Type B pancreatic cell (in vitro differentiated cells): ENCODE measurements around the gene MRM2. TPM values are rescaled to one million over a fixed set of nuclear protein-coding genes. Genes with fewer than 3 reads are reported as not detected.

Experiments used
- DNase-seq: peaks from one replicate; pipeline ENCODE4 v3.0.0; 2021; ENCODE audit warnings: mixed read lengths; ENCODE audit not compliant: unreplicated experiment; ENCODE audit errors: extremely low spot score
- H3K27ac Mint-ChIP-seq: 2 replicates; pipeline ENCODE4 v1.8.0; 2021; ENCODE audit warnings: mild to moderate bottlenecking, mixed read lengths
- H3K27me3 Mint-ChIP-seq: 2 replicates; pipeline ENCODE4 v1.8.0; 2021; ENCODE audit warnings: mixed read lengths
- H3K36me3 Mint-ChIP-seq: 2 replicates; pipeline ENCODE4 v1.8.0; 2021; ENCODE audit warnings: mixed read lengths
- H3K4me1 Mint-ChIP-seq: one replicate; pipeline ENCODE4 v1.8.0; 2021; ENCODE audit warnings: mixed read lengths; ENCODE audit not compliant: unreplicated experiment
- H3K4me3 Mint-ChIP-seq: 2 replicates; pipeline ENCODE4 v1.8.0; 2021; ENCODE audit warnings: mild to moderate bottlenecking, mixed read lengths
- H3K9me3 Mint-ChIP-seq: 2 replicates; pipeline ENCODE4 v1.8.0; 2021; ENCODE audit warnings: mixed read lengths
- total RNA-seq: library from RNA; stranded (reverse); gene quantifications from 2 replicates; pipeline ENCODE4 v1.2.1, GENCODE V29; 2021; ENCODE audit warnings: low replicate concordance
- TF ChIP-seq, protein P1 (sequence below): fragments of 200-600 bp; sonication (generic); conservative IDR thresholded peaks from 2 replicates; pipeline ENCODE4 v1.5.0; 2021; ENCODE audit warnings: antibody characterized with exemption, mild to moderate bottlenecking

The MRM2 gene
- total RNA-seq, 1 donor from 2014 or later, result 35.3 TPM

DNA sequence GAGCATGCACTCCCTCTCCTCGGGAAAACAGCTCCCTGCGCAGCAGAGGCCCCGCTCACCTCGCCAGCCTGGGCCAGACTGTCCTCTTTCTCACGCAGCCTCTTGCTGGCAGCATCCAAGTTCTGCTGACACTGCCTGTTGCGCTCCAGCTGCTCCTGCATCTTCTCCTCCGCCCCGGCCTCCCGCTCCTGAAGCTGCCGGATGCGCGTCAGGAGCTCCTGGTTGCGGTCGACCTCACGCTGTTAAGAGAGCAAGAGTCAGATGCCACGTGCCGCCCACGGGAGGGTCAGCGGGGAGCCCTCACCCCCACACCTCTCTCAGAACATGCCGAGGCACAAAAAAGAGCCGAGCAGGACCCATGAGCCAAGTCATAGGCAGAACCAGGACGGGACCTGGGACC is 19.5 kb downstream of the MRM2 start:
- peaks cover 11% of the 10 kb centered on the region for H3K36me3 Mint-ChIP-seq
- H3K4me1 Mint-ChIP-seq, result no peaks in the 10 kb centered on the region
- H3K9me3 Mint-ChIP-seq, result no peaks in the 10 kb centered on the region
- no peaks in the 10 kb centered on the region for H3K27me3 Mint-ChIP-seq
- H3K27ac Mint-ChIP-seq, result no peak overlapping the region
- H3K4me3 Mint-ChIP-seq, result no peak overlapping the region
- TF ChIP-seq, protein P1, sequence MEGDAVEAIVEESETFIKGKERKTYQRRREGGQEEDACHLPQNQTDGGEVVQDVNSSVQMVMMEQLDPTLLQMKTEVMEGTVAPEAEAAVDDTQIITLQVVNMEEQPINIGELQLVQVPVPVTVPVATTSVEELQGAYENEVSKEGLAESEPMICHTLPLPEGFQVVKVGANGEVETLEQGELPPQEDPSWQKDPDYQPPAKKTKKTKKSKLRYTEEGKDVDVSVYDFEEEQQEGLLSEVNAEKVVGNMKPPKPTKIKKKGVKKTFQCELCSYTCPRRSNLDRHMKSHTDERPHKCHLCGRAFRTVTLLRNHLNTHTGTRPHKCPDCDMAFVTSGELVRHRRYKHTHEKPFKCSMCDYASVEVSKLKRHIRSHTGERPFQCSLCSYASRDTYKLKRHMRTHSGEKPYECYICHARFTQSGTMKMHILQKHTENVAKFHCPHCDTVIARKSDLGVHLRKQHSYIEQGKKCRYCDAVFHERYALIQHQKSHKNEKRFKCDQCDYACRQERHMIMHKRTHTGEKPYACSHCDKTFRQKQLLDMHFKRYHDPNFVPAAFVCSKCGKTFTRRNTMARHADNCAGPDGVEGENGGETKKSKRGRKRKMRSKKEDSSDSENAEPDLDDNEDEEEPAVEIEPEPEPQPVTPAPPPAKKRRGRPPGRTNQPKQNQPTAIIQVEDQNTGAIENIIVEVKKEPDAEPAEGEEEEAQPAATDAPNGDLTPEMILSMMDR, result no peak
- DNase-seq, result no peak

DNA sequence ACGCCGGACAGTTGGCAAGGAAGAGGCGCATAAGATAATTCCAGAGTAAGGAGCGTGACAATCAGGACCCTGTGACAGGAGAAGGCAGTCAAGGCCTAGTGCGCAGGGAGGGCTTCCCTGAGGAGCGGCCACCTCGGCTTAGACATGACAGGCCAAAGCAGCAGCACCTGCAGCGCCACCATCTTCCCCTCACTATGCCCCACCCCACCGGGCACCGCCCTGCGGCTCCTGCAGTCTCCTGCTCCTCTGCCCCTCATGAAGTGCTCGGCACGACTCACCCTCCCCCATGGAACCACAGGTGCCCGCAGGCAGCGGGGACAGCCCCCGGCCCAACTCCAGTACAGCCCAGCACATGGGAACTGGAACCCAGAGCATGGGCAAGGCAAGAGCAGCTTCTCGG is 21.1 kb downstream of the MRM2 start:
- Mint-ChIP-seq H3K27ac (no peak overlapping the region), H3K9me3 (no peaks in the 10 kb centered on the region), H3K27me3 (no peaks in the 10 kb centered on the region), H3K36me3 (peaks cover 17% of the 10 kb centered on the region), H3K4me1 (no peaks in the 10 kb centered on the region), H3K4me3 (no peak overlapping the region)
- no peak for DNase-seq
- TF ChIP-seq, protein P1, result no peak

DNA sequence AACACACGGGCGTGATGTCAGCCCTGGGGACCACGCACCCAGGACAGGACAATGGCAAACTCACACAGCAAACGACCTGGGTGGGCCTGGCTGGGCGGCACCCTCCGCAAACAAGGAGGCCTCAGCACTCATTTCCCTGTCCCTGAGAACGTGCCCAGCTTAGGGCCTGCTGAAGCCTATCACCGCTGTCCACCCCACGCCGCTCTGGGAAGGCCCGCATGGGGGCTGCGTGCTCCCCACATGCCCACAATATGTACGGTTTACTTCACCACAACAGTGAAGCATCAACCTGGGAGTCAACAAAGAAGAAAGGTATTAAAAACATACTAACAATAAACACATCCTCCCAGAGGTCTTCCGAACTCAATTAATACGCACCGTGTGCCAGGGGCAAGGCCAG is 21.5 kb downstream of the MRM2 start:
- TF ChIP-seq, protein P1, result no peak
- peaks cover 19% of the 10 kb centered on the region for H3K36me3 Mint-ChIP-seq
- H3K27ac Mint-ChIP-seq, result no peak overlapping the region
- no peaks in the 10 kb centered on the region for H3K4me1 Mint-ChIP-seq
- H3K4me3 Mint-ChIP-seq, result no peak overlapping the region
- H3K9me3 Mint-ChIP-seq, result no peaks in the 10 kb centered on the region
- DNase-seq, result no peak
- H3K27me3 Mint-ChIP-seq, result no peaks in the 10 kb centered on the region

DNA sequence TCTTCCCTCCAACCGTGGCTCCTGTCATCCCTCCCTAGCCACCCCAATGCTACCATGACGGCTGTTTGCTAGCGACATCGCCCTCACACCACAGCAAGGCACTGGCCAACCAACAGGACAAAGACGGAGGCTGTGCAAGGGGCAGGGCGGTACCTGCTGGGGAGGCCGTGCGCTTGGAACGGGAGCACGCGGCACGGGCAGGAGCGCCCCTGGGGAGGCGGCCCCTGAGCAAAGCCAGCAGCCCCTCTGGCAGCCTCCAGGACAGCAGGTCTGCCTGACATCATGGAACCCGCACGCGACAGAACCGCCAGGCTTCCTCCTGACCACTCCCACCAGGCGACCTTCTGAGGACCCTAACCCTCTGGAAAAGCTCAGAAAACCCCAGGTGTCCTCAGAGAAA is 22.0 kb downstream of the MRM2 start:
- H3K4me3 Mint-ChIP-seq, result no peak overlapping the region
- peaks cover 21% of the 10 kb centered on the region for H3K36me3 Mint-ChIP-seq
- no peaks in the 10 kb centered on the region for H3K9me3 Mint-ChIP-seq
- TF ChIP-seq, protein P1, result no peak
- H3K27ac Mint-ChIP-seq, result no peak overlapping the region
- no peaks in the 10 kb centered on the region for H3K4me1 Mint-ChIP-seq
- H3K27me3 Mint-ChIP-seq, result no peaks in the 10 kb centered on the region
- no peak for DNase-seq

DNA sequence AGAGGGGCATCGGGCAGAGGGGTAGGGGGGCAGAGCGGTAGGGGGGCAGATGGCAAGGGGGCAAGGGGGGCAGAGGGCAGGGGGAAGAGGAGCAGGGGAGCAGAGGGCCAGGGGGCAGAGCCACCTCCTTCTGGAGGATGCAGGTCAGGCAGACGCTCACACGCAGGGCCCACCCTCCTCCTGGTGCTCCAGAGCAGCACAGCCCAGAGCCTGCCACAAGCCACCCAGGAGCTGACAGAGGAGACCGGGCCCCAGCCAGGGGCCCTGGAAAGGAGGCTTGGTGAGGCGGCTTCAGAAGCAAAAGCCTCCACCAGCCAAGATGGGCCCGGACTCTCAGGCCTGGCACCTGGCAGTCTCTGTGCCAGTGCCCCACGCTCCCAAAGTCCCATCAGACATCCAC is 22.4 kb downstream of the MRM2 start:
- no peak overlapping the region for H3K4me3 Mint-ChIP-seq
- H3K27me3 Mint-ChIP-seq, result no peaks in the 10 kb centered on the region
- TF ChIP-seq, protein P1, result no peak
- peaks cover 21% of the 10 kb centered on the region for H3K36me3 Mint-ChIP-seq
- H3K27ac Mint-ChIP-seq, result no peak overlapping the region
- H3K4me1 Mint-ChIP-seq, result no peaks in the 10 kb centered on the region
- H3K9me3 Mint-ChIP-seq, result no peaks in the 10 kb centered on the region
- no peak for DNase-seq

DNA sequence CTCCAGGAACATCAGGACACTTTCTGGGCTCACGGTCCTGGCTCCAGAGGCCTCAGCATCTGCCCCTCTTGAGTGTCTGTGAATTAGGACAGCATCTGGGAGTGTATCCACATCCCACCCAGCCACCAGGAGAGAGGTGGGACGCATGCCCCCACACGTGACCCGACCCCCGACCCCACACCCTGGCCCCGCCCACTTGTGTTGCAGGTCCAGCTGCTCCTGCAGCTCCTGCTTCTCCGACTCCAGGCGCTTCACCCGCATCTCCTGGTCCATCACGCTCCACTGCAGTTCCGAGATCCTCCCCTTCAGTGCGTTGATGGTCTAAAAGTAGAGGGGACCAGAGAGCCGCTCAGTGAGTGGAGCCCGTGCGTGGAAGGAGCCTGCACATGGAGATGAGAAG is 22.9 kb downstream of the MRM2 start:
- H3K4me3 Mint-ChIP-seq, result no peak overlapping the region
- no peaks in the 10 kb centered on the region for H3K9me3 Mint-ChIP-seq
- no peak overlapping the region for H3K27ac Mint-ChIP-seq
- H3K27me3 Mint-ChIP-seq, result no peaks in the 10 kb centered on the region
- peaks cover 20% of the 10 kb centered on the region for H3K36me3 Mint-ChIP-seq
- no peak for DNase-seq
- no peaks in the 10 kb centered on the region for H3K4me1 Mint-ChIP-seq
- TF ChIP-seq, protein P1, result no peak
